ENCODE results near the gene CHTF8. TPM values are rescaled to one million over a fixed set of nuclear protein-coding genes. Genes with fewer than 3 reads are reported as not detected.

CHTF8 gene
- polyA plus RNA-seq, 1 experiment, result 161 TPM

GRCh38 chr16:69171325-69172084 is 39.1 kb upstream of the CHTF8 start:
- TF ChIP-seq, protein P1, sequence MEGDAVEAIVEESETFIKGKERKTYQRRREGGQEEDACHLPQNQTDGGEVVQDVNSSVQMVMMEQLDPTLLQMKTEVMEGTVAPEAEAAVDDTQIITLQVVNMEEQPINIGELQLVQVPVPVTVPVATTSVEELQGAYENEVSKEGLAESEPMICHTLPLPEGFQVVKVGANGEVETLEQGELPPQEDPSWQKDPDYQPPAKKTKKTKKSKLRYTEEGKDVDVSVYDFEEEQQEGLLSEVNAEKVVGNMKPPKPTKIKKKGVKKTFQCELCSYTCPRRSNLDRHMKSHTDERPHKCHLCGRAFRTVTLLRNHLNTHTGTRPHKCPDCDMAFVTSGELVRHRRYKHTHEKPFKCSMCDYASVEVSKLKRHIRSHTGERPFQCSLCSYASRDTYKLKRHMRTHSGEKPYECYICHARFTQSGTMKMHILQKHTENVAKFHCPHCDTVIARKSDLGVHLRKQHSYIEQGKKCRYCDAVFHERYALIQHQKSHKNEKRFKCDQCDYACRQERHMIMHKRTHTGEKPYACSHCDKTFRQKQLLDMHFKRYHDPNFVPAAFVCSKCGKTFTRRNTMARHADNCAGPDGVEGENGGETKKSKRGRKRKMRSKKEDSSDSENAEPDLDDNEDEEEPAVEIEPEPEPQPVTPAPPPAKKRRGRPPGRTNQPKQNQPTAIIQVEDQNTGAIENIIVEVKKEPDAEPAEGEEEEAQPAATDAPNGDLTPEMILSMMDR (IDR thresholded peaks at IDR 0.05; ENCODE audit: insufficient read depth, low read depth, low read length), result no peak
- peaks cover 1% of the 10 kb centered on the region; the same call in 1 of the 2 replicates for H3K36me3 ChIP-seq (ENCODE audit: control insufficient read depth, insufficient read depth, low read length)
- CTCF ChIA-PET, result no interaction called here
- POLR2A ChIA-PET, result no interaction called here
- no peak overlapping the region for H3K4me3 ChIP-seq (ENCODE audit: low read depth, low read length)
- no peaks in the 10 kb centered on the region for H3K27me3 ChIP-seq (ENCODE audit: control insufficient read depth, insufficient read depth, low read length)
- no peak for DNase-seq (ENCODE audit: low read depth)

DNA sequence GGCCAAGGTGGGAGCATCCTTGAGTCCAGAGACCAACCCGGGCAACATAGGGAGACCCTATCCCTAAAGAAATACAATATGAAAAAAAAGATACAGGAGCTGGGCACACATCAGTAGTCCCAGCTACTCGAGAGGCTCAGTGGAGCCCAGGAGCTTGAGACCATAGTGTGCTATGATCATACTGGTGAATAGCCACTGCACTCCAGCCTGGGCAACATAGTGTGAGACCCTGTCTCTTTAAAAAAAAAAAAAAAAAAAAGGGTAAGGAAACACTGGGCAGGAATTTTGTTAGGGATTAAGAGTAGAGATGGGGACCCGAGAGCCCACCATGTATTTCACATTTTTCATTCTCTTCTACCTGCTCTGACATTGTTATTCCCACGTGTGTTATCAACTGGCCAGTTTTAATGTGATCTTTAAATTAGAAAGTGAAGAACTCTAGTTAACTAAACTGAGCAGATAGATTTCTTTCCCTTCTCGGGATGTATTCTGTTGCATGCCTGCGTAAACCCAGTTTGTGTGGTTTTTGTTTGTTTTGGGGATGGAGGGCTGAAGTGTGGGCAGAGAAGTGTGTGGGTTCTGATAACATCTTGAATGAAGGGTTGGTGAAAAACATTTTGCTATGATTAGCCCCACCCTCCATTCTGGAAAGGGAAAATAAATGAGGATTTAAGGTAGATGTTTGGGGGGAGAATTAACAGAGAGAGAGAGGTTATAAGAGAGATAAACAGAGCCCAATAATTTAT is 37.4 kb upstream of the CHTF8 start:
- Histone ChIP-seq H3K36me3 (ENCODE audit: control insufficient read depth, insufficient read depth, low read length) (peaks cover 2% of the 10 kb centered on the region), H3K4me3 (ENCODE audit: low read depth, low read length) (no peak overlapping the region), H3K27me3 (ENCODE audit: control insufficient read depth, insufficient read depth, low read length) (no peaks in the 10 kb centered on the region)
- CTCF ChIA-PET, result interaction anchor here (1.4 to 5.5 kb wide), 3 partner anchors 11 to 120 kb away, joined by 3 to 28 read pairs (median 3); no protein-coding TSS in a partner anchor
- DNase-seq (ENCODE audit: low read depth), result no peak
- TF ChIP-seq, protein P1 (IDR thresholded peaks at IDR 0.05; ENCODE audit: insufficient read depth, low read depth, low read length), result no peak
- POLR2A ChIA-PET, result interaction anchor here (0.7 kb wide), 1 partner anchor 119 kb away, joined by 11 read pairs; no protein-coding TSS in a partner anchor

DNA sequence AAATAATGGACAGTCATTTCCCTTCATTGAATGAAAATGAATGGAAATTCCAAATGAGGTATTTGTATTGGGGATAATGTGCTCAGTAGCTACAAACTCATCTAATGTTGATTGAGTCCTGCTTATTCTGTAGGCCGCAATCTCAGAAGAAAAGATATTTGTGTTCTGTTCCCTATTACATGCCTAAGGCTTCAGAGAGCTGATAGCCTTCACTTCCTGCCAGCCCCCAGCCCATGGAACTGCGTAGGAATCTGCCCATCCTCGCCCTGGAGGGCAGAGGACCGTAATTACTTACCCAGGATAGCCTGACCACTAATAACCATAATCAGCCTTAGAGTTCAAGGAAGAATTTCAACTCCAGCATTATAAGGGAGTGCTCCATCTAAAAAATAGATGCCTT is 36.7 kb upstream of the CHTF8 start:
- ChIA-PET CTCF (interaction anchor here (1.4 to 5.5 kb wide), 3 partner anchors 11 to 121 kb away, joined by 3 to 28 read pairs (median 3); no protein-coding TSS in a partner anchor), POLR2A (interaction anchor here (0.7 kb wide), 1 partner anchor 119 kb away, joined by 11 read pairs; no protein-coding TSS in a partner anchor)
- TF ChIP-seq, protein P1 (IDR thresholded peaks at IDR 0.05; ENCODE audit: insufficient read depth, low read depth, low read length), result no peak
- DNase-seq (ENCODE audit: low read depth), result no peak
- Histone ChIP-seq H3K36me3 (ENCODE audit: control insufficient read depth, insufficient read depth, low read length) (peaks cover 2% of the 10 kb centered on the region), H3K27me3 (ENCODE audit: control insufficient read depth, insufficient read depth, low read length) (no peaks in the 10 kb centered on the region), H3K4me3 (ENCODE audit: low read depth, low read length) (no peak overlapping the region)

DNA sequence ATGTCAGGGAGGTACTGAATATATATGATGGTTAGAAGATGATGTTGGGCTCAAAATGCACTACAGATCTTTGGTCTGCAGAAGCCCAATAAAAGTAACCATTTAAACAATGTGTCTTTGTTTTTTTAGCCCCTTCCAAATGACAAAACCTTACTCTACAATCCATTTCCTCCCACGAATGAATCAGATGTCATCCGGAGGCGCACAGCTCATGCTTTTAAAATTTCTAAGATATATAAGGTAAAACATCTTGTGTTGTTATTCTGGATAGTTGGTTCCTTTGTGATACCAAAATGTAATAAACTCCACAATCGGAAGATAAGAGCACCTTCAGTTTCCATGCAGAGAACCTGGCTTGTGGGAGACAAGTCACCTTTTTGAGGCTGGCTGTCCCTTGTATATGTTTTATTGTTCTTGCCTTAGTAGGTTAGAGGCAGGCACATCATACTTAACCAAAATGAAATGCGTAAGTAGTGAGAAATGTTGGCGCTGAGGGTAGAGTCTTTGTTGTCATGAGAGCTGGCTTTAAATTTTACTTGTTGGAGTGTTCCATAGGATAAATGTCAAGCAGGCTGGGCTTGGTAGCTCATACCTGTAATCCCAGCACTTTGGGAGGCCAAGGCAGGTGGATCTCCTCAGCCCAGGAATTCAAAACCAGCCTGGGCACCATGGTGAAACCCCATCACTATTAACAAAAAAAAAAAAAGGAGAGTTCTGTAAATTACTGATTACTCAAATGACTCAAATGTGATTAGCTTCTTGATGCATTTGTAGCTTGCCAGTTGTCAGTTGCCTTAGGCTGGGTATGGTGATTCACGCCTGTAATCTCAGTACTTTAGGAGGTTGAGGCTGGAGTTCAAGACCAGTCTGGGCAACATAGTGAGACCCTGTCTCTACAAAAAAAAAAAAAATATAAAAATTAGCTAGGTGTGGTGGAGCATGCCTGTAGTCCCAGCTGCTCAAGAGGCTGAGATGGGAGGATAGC is 34.9 kb upstream of the CHTF8 start:
- H3K27me3 ChIP-seq (ENCODE audit: control insufficient read depth, insufficient read depth, low read length), result no peaks in the 10 kb centered on the region
- H3K4me3 ChIP-seq (ENCODE audit: low read depth, low read length), result no peak overlapping the region
- ChIA-PET POLR2A (interaction anchor here (0.5 kb wide), 1 partner anchor 34 kb away, joined by 4 read pairs; no protein-coding TSS in a partner anchor), CTCF (interaction anchor here (0.9 to 5.5 kb wide), 5 partner anchors 9 to 122 kb away, joined by 3 to 28 read pairs (median 3); no protein-coding TSS in a partner anchor)
- DNase-seq (ENCODE audit: low read depth), result no peak
- TF ChIP-seq, protein P1 (IDR thresholded peaks at IDR 0.05; ENCODE audit: insufficient read depth, low read depth, low read length), result no peak
- peaks cover 5% of the 10 kb centered on the region for H3K36me3 ChIP-seq (ENCODE audit: control insufficient read depth, insufficient read depth, low read length)

All from BJ (cell line).